GM23248 (cell line): ENCODE measurements around the gene EFL1.
"Not testable (repeated sequence)": the region's sequence is repeated elsewhere in the genome, so short reads cannot be mapped to it uniquely, and the experiment has no call there.

ENCODE experiments used
- EZH2 ChIP-seq: fragments of 200-600 bp; sonication (generic); IDR thresholded peaks from 2 replicates; pipeline ENCODE4 v1.6.1; 2018; ENCODE audit warnings: antibody characterized with exemption, mild to moderate bottlenecking; ENCODE audit not compliant: insufficient read depth, poor library complexity, severe bottlenecking
- EZH2phosphoT487 ChIP-seq: fragments of 200-600 bp; sonication (generic); IDR thresholded peaks from 2 replicates; pipeline ENCODE4 v1.6.1; 2018; ENCODE audit warnings: antibody characterized with exemption, moderate library complexity, mild to moderate bottlenecking, low read depth; ENCODE audit not compliant: insufficient read depth

DNA sequence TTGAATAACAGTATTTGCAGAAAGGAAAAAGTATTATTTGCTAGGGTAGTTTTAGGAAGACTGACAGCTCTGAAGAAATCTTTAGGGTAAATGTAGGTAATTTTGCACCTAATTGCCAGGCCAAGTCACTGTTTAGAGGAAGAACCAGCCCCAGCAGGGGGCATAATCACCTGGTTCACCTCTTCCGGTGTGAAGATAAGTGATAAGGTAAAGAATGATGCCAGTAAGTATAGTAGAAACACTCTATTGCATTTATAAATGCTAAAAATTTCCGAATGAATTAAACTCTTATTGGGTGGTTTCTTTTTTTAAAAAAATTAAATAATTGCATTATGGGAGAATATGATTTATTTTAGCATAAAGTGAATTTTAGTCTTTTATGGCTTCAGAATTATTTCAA lies 21.8 kb upstream of the EFL1 start:
- not testable (repeated sequence) for TF ChIP-seq EZH2, EZH2phosphoT487
